GM18499 (cell line): ENCODE data around the gene CDYL2.

Experiments used
- ATAC-seq: cut with Tn5 transposase; IDR thresholded peaks from one replicate; pipeline ENCODE4 v1.9.1; 2021; ENCODE audit warnings: moderate number of reproducible peaks; ENCODE audit not compliant: insufficient read depth, unreplicated experiment

Gene CDYL2

DNA sequence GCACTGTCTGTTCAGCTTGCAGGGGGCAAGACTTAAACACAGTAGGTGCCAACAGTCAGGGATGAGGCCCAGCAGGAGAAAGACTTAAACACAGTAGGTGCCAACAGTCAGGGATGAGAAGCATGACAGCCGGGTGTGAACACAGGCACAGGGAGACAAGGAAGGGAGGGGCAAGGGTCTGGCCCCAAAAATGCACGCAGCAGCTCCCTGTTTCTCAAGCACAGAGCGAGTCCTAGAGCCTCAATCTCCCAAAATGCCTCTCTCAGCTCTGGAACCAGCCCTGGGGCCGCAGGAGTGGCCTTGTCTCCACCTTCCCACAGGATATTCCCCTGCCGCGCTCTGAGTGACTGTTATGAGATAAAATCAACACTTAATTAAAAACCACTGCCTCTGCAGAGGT lies 197.2 kb downstream of the CDYL2 start:
- no peak for ATAC-seq

DNA sequence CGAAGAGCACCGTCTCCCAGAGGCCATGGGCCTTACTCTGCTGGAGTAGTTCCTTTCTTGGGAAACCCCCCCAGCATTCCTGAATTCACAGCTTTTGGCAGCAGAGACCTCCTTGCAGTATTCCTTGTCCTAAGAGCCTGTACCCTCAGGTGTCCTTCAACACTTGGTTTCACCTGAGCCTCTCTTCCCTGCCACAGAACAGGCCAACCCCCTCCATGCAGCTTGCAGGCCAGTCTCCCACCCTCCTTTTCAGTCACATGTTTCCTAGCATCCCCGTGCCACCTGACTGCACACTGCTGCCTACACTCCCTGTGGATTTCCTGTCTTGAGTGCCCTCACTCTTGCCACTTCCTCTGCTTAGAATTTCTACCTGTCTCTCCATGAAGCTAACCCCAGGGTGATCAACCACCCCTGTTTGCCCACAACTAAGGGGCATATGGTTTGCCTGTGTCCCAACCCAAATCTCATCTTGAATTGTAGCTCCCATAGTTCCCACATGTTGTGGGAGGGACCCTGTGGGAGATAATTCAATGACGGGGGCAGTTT lies 198.1 kb downstream of the CDYL2 start:
- ATAC-seq: no peak

DNA sequence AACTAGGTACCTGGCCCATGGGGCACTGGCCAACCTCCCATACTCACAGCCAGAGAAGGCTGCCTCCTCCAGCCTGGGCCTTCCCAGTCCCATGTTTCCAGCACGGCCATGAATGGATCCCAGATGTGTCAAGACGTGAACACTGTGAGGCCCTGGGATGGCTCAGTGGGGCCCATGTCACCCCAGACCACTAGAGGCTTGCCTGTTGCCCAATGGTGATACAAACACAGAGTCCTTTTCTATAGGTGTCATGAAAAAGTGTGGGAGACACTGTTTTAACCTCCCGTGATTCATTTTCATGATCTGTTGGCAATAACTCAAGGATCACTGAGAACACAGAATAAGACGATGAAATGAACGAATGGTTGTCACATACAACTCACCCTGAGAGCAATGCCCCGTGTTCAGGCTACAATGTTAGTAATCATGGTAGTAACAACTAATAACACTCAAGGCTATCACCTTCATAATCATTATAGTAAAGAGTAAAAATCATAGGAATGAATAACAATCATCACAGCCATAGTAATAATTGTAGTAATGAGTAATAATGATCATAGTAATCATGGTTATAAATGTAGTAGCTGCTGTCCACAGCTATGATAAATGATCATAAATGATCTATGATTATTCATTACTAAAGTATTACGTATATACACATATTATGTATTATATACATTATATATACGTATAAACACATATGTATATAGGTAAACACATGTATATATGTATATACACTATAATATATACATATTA lies 199.6 kb downstream of the CDYL2 start:
- no peak for ATAC-seq

DNA sequence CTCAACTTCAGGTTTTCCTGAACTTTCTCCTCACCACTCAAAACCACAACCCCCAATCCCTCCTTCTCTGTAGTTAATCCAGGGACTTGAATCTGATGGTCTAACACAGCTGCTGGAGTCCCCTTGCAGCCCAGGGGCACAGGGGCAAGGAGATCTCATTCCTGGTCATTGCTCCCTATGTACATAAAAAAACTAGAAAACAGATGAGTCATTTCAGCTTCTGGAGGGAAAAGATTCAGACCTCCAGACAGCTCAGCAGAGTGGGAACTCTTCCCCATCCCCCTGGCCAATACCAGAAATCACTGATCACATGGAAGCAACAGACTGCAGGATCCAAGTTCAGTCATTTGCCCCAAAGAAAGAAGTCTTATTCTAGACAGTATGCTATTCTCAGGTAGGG lies 201.5 kb downstream of the CDYL2 start:
- no peak for ATAC-seq

DNA sequence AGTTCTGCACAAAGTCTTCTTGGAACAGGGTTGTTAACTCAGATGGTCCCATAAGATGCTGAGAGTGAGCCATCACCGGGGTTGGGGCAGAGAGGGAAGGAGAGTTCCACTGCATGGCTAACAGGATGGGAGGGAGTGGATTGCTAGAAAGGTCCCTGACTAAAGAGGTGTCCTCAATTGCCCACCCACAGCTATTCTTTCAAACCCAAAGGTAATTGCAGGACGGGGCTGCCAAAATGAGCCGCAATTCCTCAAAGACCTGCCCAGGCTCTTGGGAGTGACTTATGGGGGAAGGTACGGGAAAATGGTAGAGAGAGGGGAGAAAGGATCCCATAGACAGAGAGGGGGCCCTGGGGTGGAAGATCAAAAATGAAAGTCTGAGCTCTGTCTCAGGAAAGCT lies 203.2 kb downstream of the CDYL2 start:
- ATAC-seq: no peak

DNA sequence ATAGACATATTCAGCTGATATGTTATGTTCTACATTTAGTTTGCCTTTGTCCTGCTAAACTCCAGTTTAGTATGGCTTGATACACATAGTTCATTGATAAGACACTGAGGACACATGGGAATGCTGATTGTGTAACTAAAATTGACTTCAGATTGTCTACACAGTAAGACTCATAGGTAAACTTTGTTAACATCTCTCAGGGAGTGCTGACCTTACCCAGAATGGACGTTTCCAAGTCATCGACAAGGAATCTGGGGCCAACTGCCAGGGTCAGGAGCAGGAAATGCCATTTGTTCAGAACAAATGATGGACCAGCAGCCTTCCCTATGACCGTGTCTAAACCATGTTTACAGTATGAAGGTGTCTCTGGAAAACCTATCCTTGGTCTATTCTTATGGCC lies 204.9 kb downstream of the CDYL2 start:
- no peak for ATAC-seq

DNA sequence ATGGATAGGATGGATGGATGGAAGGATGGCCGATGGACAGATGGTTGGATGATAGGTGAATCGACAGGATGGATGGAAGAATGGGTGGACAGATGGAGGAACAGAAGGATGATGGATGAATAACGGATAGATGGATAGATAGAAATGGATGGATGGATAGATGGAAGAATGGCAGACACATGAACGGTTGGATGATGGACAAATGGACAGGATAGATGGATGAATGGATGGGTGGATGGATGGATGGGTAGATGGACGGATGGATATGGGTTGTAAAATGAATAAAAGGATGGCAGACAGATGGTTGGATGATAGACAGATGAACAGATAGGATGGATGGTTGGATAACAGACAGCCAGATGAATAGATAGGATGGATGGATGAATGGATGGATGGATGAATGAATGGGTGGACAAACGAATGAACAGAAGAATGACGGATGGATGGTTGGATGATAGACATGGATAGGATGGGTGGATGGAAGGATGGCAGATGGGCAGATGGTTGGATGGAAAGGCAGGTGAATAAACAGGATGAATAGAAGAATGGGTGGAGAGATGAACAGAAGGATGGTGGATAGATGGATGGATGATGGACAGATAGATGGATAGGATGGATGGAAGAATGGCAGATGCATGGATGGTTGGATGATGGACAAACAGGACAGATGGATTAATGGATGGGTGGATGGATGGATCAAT lies 207.7 kb downstream of the CDYL2 start:
- no peak for ATAC-seq

DNA sequence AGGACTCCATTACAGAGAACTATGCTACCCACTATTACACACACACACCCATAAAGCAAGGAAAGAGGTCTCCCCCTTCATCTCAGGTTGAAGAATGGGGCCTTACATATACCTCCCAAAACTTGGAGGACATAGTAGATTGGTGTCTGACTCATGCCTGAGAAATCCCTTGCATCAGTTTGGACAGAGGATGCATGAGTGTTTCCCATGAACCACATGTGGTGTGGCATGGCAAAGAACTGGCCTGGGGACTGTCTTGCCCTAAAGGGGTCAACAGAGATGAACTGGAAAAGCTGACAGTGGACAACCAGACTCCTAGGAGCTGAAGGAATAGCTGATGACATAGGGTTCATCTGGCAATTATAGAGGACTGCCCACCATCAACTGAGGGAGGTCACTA lies 209.6 kb downstream of the CDYL2 start:
- no peak for ATAC-seq

DNA sequence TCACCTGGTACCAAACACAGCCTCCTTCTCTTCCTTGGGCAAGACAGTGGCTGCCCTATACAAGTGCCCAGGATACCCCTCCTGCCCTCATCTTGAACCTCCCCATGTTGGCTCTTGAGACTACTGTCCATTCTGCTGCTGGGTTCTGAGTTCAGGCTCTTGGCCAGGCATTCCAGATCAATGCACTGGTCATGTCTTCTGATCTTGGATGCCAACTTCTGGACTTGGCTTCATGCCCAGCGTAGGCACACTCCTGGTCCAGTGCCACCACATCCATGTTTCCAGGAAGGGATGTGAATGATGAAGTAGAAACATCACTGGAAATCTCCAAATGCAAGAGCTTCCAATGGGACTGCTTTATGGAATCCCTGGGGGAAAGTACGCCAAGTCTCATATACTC lies 212.1 kb downstream of the CDYL2 start:
- ATAC-seq: no peak

DNA sequence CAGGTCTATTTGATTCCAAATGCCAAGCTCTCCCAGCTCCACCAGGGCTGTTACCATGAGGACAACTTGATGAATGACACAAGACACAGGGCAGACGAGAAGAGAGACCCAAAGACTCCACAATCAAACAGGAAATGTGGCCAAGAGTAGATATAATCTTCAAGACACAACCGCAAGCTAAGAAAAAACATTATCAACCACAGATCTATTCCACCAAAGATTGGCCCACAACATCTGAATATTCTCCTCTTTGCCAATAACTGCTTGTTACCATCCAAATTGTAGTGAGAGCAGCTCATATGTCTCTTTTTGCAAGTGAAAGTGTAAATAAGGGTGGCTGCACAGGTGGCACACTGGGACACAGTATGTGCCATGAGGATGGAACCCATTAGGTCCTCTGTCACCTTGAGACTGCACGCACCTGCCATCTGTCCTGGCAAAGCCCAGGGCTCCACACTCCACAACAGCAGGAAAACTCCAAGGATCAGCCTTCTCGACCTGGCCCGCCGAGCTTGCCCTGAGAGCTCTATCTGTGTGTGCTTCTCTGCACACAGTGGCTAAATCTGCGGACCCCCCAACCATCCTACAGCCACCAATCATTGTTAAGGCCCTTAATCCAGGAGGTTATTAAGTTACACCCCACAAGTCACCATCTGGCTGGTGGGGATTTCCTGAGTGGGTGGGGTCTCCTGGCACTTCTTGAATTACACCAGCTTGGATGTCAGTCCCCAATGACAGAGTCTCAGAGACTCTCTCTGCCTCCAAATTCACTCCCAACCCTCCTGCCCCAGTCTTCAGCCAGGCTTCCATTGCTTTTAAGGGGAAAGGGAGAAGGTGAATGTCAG lies 213.1 kb downstream of the CDYL2 start:
- ATAC-seq: no peak

DNA sequence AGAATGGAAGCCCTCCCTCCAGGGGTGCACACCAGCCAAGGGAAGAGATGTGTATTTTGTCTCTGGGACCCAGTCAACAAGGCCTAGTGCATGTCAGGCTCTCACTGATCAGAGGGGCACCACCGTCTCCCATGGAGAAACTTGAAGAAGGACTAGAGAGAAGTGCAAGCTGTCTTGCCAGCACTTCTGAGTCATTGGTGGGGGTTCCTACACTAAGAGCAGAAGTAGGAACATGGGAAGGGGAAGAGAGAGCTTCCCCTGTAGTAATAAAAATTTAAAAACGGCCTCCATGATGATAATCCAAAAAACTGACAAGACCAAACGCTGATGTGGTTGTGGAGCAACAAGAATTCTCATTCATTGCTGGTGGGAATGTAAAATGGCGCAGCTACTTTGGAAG lies 217.3 kb downstream of the CDYL2 start:
- no peak for ATAC-seq

DNA sequence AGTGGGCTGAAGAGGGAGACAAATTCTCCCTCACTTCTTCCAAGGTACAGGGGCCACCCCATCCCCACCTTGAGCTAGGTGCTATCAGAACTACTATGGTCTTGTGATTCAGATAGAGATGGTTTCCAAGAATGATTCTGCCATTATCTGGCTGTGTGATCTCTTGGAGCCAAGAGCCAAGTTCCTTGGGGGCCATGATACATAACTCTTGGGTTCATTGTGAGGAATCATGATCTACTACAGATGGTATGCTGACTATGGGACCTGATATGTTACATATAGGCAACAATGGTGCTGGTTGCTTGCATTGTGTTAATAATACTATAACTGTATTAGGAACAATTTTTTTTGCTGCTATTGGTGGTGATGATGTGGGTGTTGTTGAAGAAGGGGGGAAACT lies 217.9 kb downstream of the CDYL2 start:
- ATAC-seq: no peak

DNA sequence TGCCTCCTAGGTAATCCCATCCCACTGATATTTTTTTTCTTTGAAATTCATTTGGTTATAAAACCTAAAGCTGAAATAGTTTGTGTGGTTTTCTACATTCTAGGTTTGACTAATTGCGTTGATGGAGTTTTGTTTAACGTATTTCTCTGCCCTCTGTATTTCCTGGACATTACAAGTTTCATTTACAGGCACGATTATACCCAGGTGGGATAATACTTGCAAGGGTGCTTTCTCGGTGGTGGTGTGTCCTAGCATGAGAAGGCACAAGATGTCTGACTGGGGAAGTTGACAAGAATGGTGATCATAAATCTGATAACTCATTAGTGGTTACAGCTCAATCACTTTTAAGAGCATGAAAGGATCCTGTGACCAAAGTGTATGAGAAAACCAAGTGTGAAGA lies 218.6 kb downstream of the CDYL2 start:
- no peak for ATAC-seq

DNA sequence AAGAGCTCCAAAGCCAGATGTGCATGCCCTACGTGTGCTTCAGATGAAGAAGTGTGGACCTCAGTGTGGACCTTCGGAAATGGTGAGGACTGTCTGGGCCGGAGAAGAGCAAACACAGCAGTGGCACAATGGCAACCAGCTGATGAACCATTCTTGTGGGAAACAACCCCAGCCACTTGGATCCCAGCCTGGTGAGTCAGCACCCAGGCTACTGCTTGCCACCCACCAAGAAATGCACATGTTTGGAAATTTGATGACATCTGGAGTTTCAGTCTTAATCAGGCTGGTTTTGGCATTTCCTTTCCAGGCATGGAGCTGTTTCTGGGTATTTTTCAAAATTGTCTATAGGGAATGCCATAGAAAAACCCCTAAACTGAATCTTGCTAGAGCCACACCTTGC lies 220.9 kb downstream of the CDYL2 start:
- ATAC-seq: no peak

DNA sequence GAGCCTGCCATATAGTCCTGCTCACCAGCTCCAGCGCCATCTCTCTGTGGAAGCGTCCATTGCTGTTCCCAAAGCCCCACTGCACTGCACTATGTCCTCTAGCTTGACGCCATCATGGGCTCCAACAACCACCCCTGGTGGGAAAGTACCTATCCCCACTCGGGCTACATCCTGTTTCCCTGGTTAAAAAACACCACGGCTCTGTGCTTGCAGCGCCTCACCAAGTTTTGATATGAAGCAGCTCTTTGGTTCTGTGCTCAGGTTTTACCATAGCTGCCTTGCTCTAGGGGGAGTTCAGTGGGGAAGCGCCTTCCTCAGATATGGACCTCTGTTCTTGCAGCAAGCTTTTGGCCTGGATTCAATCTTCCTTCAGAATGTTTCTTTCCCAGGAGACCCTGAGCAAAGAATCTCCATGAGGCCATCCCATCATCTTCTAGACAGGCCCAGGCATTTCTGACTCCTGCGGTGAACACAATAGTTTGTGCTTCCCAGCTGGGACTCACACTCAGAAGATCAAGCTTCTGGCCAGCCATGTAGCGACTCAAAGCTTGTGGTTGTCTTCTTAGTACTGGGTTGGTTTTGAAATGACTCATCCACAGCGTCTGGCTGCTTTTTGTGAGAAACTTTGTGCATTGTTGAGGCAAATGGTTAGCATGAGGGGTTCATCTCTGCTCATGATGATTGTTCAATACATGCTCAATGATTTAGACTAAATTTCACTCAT lies 224.1 kb downstream of the CDYL2 start:
- ATAC-seq: peak; percentile 82

DNA sequence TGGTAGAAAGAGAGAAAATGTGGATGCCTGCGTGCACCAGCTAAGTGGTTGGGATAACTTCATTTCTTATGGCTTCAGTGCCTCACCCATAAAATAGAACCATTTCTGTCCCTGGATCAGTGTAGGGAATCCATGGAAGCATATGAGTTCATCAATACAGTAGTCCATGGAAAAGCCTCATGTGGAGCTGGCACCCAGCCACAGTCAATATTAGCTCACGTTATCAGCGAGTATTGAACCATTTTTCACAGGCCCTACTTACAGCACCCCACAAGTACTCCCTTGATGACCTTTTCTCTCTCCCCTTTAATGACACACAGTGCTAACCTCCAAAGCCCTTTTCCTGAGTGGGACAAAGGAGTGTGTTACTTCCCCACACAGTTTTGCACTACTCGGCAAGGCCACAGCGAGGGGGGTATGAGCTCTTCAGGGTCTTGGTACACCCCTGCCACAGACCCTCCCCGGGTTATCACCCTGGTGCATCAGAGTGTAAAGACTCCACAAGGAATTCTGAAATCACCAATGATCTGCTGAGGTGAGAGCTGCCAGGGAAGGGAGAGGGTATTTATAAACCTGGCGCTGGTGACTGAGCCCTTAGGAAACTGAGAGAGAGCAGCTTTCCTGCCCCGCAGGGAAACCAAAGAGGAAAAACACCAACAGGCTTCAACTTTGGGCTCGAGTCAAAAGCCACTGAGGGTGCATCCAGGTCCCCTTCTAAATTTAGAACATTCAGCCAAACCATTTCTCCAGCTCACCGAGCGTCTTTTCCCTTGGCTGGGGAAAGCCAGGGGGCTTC lies 226.7 kb downstream of the CDYL2 start:
- ATAC-seq: no peak

DNA sequence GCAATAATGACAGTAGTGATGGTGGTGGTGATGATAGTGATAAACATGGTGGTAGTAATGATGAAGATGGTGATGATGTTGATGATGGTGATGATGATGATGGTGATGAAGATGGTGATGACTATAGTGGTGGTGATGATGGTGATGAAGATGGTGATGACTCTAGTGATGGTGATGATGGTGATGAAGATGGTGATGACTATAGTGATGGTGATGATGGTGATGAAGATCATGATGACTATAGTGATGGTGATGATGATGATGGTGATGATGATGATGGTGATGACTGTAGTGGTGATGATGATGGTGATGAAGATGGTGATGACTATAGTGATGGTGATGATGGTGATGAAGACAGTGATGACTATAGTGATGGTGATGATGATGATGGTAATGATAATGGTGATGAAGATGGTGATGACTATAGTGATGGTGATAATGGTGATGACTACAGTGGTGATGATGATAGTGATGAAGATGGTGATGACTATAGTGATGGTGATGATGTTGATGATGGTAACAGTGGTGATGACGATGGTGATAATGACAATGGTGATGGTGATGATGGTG lies 228.0 kb downstream of the CDYL2 start:
- ATAC-seq: no peak

DNA sequence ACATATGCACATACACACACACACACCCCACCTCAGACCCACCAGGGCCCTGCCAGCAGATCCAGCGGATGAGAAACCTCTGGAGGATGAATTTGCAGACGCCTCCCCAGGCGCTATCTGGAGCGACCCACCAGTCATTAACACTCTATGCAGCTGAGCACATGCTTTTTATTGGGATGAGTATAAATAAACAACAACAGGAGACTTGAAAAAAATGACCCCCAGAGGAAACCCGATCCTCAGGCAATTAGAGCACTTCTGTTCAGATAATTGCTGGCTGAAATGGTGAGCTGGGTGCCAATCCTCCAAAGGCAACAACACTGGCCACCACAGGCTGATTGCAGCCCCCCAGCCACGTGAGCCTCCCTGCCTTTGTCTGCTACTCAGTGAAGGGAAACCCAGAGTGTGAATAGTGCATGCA lies 230.7 kb downstream of the CDYL2 start:
- ATAC-seq: no peak

DNA sequence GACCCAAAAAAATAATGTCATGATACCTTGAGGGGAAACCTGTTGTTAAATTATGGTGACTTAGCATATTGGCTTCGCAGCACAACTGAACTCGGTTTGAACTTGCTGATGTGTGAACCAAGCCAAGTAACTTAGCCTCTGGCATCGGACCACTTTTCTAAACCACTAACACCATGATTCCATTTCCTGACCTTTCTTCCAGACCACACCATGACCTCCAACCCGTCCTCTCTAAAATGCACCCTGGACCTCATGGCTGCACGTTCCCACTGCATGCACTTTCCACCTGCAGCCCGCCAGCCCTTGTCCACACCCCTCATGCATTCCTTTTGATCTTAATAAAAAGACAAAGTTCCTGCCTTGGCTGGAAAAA lies 234.3 kb downstream of the CDYL2 start:
- no peak for ATAC-seq
